A204.1 (cell line): Measurements from ENCODE around the gene MTARC2.

Experiments used
- FAIRE-seq: peaks from 2 replicates; lab custom pipeline; 2012; peaks lifted over from hg19 to GRCh38; lab: Jason Lieb, UNC

The MTARC2 gene

GRCh38 chr1:220804202-220804586 lies 56.1 kb downstream of the MTARC2 start:
- FAIRE-seq = no peak

GRCh38 chr1:220806408-220806807 lies 58.3 kb downstream of the MTARC2 start:
- FAIRE-seq = no peak

GRCh38 chr1:220807726-220808125 lies 59.6 kb downstream of the MTARC2 start:
- no peak for FAIRE-seq

GRCh38 chr1:220808345-220809186 lies 60.4 kb downstream of the MTARC2 start:
- no peak for FAIRE-seq

GRCh38 chr1:220809187-220809550 lies 61.0 kb downstream of the MTARC2 start:
- no peak for FAIRE-seq

GRCh38 chr1:220809704-220810103 lies 61.6 kb downstream of the MTARC2 start:
- no peak for FAIRE-seq

- FAIRE-seq = peak; percentile 78
Observed at GRCh38 chr1:220810179-220810653, 62.1 kb downstream of the MTARC2 start.

GRCh38 chr1:220810963-220811362 lies 62.8 kb downstream of the MTARC2 start:
- FAIRE-seq = no peak

GRCh38 chr1:220811695-220812094 lies 63.6 kb downstream of the MTARC2 start:
- no peak for FAIRE-seq

- no peak for FAIRE-seq
Observed at GRCh38 chr1:220812308-220812707, 64.2 kb downstream of the MTARC2 start.

GRCh38 chr1:220813013-220813412 lies 64.9 kb downstream of the MTARC2 start:
- no peak for FAIRE-seq

GRCh38 chr1:220815409-220815808 lies 67.3 kb downstream of the MTARC2 start:
- FAIRE-seq = no peak

- FAIRE-seq = no peak
Observed at GRCh38 chr1:220817907-220818306, 69.8 kb downstream of the MTARC2 start.

GRCh38 chr1:220818421-220819173 lies 70.5 kb downstream of the MTARC2 start:
- no peak for FAIRE-seq

- FAIRE-seq = no peak
Observed at GRCh38 chr1:220819467-220820026, 71.4 kb downstream of the MTARC2 start.

GRCh38 chr1:220824031-220824989 lies 76.2 kb downstream of the MTARC2 start:
- no peak for FAIRE-seq

- FAIRE-seq = no peak
Observed at GRCh38 chr1:220825819-220826551, 77.9 kb downstream of the MTARC2 start.

- no peak for FAIRE-seq
Observed at GRCh38 chr1:220826729-220827128, 78.6 kb downstream of the MTARC2 start.

GRCh38 chr1:220827445-220828178 lies 79.5 kb downstream of the MTARC2 start:
- FAIRE-seq = no peak

- FAIRE-seq = no peak
Observed at GRCh38 chr1:220828179-220828490, 80.0 kb downstream of the MTARC2 start.
